LHCN-M2 (cell line): ENCODE measurements around the gene UTP11. TPM values are rescaled to one million over a fixed set of nuclear protein-coding genes. Genes with fewer than 3 reads are reported as not detected.
A peak's percentile ranks its signal among the peaks of the same experiment; 100 is the strongest.

ENCODE experiments used
- DNase-seq: peaks from one replicate; pipeline ENCODE4 v3.0.0-alpha.2; 2012; ENCODE audit warnings: low read depth
- total RNA-seq: library from RNA; depleted of rRNA; stranded (reverse); fragments of >200 nt; gene quantifications from 2 replicates; pipeline ENCODE4 v1.2.3, GENCODE V29; 2014

The UTP11 gene
- total RNA-seq, 1 experiment from 2014 or later, result 100 TPM

DNA sequence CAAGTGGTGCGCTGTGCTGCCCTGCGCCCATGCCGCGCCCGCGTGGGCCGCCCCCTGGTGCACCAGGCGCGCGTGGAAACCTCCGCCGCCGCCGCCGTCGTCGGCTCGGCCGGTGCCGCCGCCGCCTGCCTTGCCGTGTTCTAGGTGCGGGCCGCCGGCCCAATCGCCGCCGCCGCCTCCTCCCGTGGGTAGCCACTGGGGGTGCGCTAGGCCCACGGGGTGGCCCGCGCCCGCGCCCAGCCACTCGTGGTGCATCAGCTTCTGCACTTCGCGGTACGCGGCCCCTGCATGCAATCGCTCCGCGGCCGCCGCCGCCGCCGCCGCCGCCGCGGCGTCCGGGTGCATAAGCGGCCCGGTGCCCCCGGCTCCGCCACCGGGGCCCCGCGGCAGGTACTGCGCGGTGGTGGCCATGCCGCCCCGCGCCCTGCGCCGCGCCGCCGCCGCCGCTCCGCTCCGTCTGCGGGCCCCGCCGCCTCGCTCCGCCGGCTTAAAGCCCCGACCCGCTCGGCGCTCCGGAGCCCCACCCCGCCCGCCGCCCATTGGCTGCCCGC is 33.9 kb downstream of the UTP11 start, which contains the start of gene POU3F1:
POU3F1 (minus strand) TSS at position 461 of the 551 bp plus-strand sequence; CDS start at position 411, 50 bp downstream.
- DNase-seq, result no peak

- peak; percentile 75 for DNase-seq
These were observed 34.5 kb downstream of the UTP11 start for GRCh38 chr1:38046884-38047602.

- DNase-seq, result no peak
These were observed 35.1 kb downstream of the UTP11 start for GRCh38 chr1:38047603-38048141.

GRCh38 chr1:38050397-38051078 is 38.0 kb downstream of the UTP11 start:
- DNase-seq, result no peak

GRCh38 chr1:38051079-38051543 is 38.6 kb downstream of the UTP11 start:
- no peak for DNase-seq

DNA sequence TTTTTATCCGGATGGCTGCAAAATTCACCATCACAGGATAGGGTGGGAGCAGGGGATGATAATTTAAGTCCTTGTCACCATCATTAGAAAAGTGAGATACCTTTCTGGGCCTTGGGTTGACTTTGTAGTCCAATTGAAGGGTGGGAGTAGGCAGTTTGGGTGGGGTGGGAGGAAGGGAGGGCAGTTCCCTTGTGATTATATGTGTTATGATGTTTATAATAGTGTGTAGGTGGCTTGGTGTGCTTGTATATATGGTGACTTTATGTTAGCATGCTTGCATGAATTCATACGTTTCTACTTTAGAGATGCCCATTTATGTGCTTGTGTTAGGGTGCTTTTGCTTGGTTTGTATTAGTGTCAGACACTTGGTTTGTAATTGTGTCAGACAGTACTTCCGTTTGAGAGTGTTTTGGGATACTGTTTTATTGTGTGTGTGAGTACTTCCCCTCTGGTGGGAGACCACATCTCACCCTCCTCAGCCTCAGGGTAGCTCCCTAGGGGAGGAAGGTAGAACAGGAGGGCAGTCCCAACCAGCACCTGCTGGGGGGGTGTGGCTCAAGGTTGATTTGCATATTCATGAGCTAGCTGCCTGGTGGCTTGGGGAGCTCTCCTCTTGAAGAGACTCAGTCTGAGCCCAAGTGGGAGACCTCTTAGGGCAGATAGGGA is 40.3 kb downstream of the UTP11 start:
- DNase-seq, result no peak

GRCh38 chr1:38053416-38054091 is 41.0 kb downstream of the UTP11 start:
- DNase-seq, result no peak

GRCh38 chr1:38055398-38055797 is 42.9 kb downstream of the UTP11 start:
- no peak for DNase-seq

DNA sequence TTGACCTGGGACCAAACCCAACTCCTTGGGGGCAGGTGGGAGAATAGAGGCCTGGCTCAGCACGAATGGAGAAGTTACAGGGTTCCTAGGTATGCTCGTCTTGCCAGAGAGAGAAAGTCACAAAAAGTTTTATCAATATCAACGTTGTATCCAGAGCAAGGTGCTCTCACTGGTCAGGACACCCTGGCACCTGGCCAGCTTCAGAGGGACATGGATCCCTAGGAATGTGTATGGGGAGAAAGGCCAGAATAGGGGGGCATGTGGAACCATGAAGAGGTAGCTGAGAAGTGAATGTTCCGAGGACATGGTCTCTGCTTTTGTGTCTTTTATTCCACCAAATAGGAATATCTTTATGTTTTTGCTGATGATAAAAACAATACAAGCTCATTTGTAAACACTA is 43.4 kb downstream of the UTP11 start:
- DNase-seq, result no peak

GRCh38 chr1:38059635-38060250 is 47.2 kb downstream of the UTP11 start:
- no peak for DNase-seq

DNA sequence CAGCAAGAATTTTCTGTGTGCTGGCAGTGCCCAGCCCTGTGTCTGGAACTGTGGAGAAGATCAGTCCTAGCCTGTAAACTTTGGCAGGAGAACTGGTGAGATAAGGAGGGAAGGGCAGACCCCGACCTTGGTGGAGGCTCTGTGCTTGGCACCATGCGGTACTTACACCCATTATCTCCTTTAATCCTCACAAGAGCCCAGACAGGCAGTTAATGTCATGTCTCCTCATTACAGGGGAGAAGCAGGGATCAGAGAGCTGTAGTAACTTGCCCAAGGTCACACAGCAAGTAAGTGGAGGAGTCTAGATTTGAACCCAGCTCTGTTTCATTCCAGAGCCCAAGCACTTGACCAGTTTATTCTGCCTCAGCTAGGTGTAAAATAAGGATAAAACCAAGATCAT is 48.0 kb downstream of the UTP11 start:
- no peak for DNase-seq

- no peak for DNase-seq
These were observed 48.8 kb downstream of the UTP11 start for GRCh38 chr1:38061290-38061689.

DNA sequence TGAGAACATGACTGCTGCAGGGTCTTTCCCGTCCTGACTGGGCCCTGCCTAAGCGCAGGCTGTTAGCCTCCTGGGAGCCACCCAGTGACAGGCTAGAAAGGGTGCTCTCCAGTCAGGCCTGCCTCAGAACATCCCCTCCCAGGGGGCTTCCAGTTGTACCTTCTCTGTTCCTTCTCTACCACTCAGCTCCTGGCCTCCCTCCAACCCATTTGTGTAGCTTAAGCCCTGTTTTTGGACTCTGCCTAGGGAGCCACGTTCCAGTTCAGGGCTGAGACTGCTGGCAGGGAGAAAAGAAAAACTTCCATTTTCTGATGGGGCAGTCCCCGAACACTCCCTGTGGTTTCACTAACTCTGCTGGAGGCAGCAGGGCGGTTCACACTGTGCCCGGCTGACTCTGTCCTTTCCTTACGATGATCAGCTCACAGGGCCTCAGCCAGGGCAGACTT is 49.4 kb downstream of the UTP11 start:
- no peak for DNase-seq

- DNase-seq, result no peak
These were observed 50.1 kb downstream of the UTP11 start for GRCh38 chr1:38062361-38063288.

- DNase-seq, result no peak
These were observed 51.1 kb downstream of the UTP11 start for GRCh38 chr1:38063616-38064015.

DNA sequence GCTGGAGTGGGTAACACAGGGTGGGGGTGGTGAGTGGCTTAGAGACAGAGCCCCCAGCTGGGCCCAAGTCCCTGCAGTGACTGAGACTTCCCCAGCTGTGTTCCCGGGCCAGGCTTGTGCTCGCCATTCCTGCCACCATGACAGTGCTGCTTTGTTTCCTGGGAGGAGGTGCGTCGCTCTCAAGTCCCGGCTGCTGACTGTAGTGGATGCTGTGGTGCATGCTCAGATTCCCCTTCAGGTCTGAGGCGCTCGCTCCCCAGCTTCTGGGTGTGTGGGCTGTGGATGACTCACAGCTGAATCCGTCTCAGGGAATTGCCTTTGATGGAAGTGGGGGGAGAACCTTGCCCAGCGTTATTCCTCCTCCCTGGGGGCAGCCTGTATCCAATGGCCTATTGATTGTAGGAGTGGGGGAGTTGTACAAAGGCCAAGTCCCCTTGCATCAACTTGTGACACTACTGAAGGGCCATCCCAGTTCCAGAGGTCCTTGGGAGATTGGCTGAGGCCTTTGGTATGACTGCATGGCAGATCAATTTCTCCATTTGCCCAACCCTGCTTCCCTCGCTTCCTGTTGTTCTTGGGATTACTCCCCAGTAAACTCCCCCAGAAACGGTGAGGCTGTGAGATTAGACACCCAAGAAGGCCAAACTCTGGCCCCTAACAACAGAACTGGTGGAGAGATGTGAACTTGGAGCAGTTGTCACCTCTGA is 51.8 kb downstream of the UTP11 start:
- DNase-seq, result peak; percentile 54

- no peak for DNase-seq
These were observed 55.9 kb downstream of the UTP11 start for GRCh38 chr1:38068220-38068979.

GRCh38 chr1:38068980-38069340 is 56.4 kb downstream of the UTP11 start:
- no peak for DNase-seq
